Osteocyte (in vitro differentiated cells): Measurements from ENCODE around the gene CCR8. TPM values are rescaled to one million over a fixed set of nuclear protein-coding genes. Genes with fewer than 3 reads are reported as not detected.

ENCODE experiments used
- DNase-seq: peaks from one replicate; pipeline ENCODE4 v3.0.0; 2021; ENCODE audit warnings: mixed read lengths; ENCODE audit not compliant: unreplicated experiment; ENCODE audit errors: extremely low spot score
- H3K27ac Mint-ChIP-seq: one replicate; pipeline ENCODE4 v1.8.0; 2021; ENCODE audit warnings: mild to moderate bottlenecking, mixed read lengths; ENCODE audit not compliant: unreplicated experiment
- H3K27me3 Mint-ChIP-seq: one replicate; pipeline ENCODE4 v1.8.0; 2021; ENCODE audit warnings: mixed read lengths; ENCODE audit not compliant: unreplicated experiment
- H3K36me3 Mint-ChIP-seq: one replicate; pipeline ENCODE4 v1.8.0; 2021; ENCODE audit warnings: mixed read lengths; ENCODE audit not compliant: unreplicated experiment
- H3K4me1 Mint-ChIP-seq: one replicate; pipeline ENCODE4 v1.8.0; 2021; ENCODE audit warnings: mixed read lengths; ENCODE audit not compliant: unreplicated experiment
- H3K4me3 Mint-ChIP-seq: one replicate; pipeline ENCODE4 v1.8.0; 2021; ENCODE audit warnings: mild to moderate bottlenecking, moderate library complexity, mixed read lengths; ENCODE audit not compliant: unreplicated experiment
- H3K9me3 Mint-ChIP-seq: one replicate; pipeline ENCODE4 v1.8.0; 2021; ENCODE audit warnings: mixed read lengths; ENCODE audit not compliant: unreplicated experiment
- CTCF ChIP-seq: fragments of 200-600 bp; sonication (generic); IDR thresholded peaks from 2 replicates; pipeline ENCODE4 v1.5.0; 2021; ENCODE audit warnings: antibody characterized with exemption, mild to moderate bottlenecking, moderate library complexity
- total RNA-seq: library from RNA; stranded (reverse); gene quantifications from 2 replicates; pipeline ENCODE4 v1.2.1, GENCODE V29; 2021

The CCR8 gene
- total RNA-seq, 1 donor from 2014 or later = not detected

DNA sequence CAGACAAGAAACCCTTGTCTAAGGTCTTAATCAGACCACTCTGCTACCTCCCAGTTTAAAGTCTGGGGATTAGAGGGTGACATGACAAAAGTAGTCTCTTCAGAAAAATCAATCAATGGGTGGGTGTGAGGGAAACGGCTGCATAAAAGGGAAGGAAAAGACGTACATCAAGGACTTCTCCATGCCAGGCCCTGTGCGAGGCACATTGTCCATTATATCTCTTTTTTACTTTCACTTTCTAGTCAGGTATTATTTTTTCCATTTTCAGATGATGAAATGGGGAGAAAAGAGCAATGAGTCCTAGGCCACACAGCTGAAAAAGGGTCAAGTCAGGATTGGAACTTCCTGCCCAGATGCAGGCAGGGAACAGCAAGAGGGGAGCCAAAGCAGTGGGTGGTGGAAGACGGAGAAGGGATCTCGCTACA is 45.0 kb upstream of the CCR8 start:
- H3K27ac Mint-ChIP-seq = peak overlapping the region; percentile 1

DNA sequence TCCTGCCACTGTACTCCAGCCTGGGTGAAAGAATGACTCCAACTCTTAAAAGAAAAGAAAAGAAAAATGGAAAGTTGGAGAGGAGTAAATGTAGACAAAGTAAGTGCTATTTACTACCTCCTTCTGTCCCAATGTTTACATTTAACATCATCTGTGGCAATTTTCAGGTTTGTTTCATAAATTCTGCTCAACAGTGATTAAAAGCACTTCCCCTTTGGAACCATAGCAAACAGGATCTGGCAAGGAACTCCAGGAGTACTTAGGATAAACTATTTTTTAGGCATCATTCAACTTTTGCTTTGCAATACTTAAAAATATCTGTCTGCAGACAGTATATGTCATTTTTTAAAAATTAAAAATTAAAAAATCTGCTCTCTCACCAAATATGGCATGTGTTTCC is 44.2 kb upstream of the CCR8 start:
- no peak for TF ChIP-seq CTCF
- Mint-ChIP-seq H3K36me3 (no peaks in the 10 kb centered on the region), H3K9me3 (no peaks in the 10 kb centered on the region), H3K4me1 (peaks cover 4% of the 10 kb centered on the region), H3K4me3 (no peak overlapping the region), H3K27me3 (no peaks in the 10 kb centered on the region), H3K27ac (no peak overlapping the region)
- no peak for DNase-seq

More for the DNA sequence above, 45.0 kb upstream of the CCR8 start:
- Mint-ChIP-seq H3K36me3 (no peaks in the 10 kb centered on the region), H3K4me3 (peak overlapping the region; percentile 18), H3K4me1 (peaks cover 4% of the 10 kb centered on the region), H3K27me3 (peaks cover 5% of the 10 kb centered on the region), H3K9me3 (no peaks in the 10 kb centered on the region)
- no peak for DNase-seq
- no peak for TF ChIP-seq CTCF

- TF ChIP-seq CTCF = no peak
- no peaks in the 10 kb centered on the region for H3K27me3 Mint-ChIP-seq
- no peaks in the 10 kb centered on the region for H3K9me3 Mint-ChIP-seq
- peaks cover 4% of the 10 kb centered on the region for H3K4me1 Mint-ChIP-seq
- DNase-seq = no peak
- no peak overlapping the region for H3K4me3 Mint-ChIP-seq
- no peaks in the 10 kb centered on the region for H3K36me3 Mint-ChIP-seq
- no peak overlapping the region for H3K27ac Mint-ChIP-seq
Observed at GRCh38 chr3:39286771-39287170, 42.7 kb upstream of the CCR8 start.

DNA sequence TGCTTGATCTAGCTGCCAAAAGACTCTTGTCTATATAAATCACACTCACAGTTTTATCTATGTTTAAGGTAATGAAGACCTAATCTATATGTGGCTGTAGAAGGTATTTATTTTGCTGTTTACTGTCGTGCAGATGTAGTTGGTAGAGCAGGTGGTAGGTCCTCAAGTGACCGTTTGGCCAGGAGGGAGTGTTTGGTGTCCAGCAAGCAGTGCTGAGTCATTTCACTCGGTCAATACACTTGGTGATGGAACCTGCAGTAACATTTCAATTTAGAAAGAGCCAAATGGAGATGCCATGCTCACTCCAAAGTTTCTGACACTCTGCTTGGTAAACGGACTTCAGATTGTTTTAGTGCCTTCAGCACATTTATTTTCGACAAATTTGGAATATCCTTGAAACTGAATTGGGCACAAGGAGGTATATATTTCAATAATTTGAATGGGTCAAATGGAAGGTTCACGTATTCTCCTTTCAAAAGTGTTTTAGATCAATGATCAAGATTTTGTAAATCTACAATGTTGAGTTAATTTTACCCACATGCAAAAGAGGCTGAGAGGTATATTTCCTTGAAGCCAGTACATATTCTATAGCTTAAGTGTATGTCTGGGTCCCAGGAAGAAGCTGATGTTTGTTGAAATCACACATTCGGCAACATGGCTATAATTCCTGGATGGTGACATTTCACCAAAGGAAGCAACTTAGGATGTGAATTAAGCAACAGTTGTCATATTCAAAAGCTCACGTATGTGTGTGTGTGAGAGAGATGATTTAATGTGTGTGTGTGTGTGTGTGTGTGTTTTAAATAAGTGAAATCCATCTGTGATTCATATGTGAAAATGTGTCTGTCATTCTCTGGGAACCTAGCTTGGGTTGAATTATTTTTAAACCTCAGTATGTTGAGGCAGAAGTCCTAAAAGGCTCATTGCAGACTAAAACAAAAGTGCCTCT is 42.0 kb upstream of the CCR8 start:
- no peaks in the 10 kb centered on the region for H3K9me3 Mint-ChIP-seq
- peaks cover 4% of the 10 kb centered on the region for H3K4me1 Mint-ChIP-seq
- H3K4me3 Mint-ChIP-seq = no peak overlapping the region
- no peaks in the 10 kb centered on the region for H3K27me3 Mint-ChIP-seq
- no peak for DNase-seq
- H3K27ac Mint-ChIP-seq = no peak overlapping the region
- H3K36me3 Mint-ChIP-seq = no peaks in the 10 kb centered on the region
- no peak for TF ChIP-seq CTCF

DNA sequence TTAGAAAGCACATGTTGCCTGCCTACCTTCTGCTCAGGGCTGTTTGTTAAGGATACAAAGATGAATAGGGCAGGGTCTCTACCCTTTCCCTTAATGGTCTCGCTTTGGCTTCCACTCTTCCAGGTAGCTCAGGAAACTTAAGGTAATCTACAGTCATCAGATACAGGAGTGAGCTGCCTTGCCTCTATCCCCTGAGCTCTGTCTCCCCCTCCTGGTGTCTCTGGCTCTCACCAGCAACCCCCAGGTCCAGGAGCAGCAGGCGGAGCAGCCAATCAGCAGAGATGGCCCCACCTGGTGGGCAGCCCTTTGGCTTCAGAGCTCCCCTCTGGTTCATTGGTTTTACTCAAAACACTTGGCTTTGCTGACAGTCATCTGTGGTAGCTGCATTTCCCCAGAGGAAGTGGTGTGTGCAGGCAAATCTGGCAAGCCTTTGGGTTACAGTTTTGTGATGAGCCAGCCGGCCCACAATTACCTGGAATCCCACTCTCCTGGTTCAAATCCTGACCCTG is 41.2 kb upstream of the CCR8 start:
- Mint-ChIP-seq H3K36me3 (no peaks in the 10 kb centered on the region), H3K27me3 (no peaks in the 10 kb centered on the region), H3K4me1 (peaks cover 4% of the 10 kb centered on the region), H3K9me3 (no peaks in the 10 kb centered on the region), H3K27ac (no peak overlapping the region), H3K4me3 (no peak overlapping the region)
- DNase-seq = peak; percentile 89
- peak; percentile 93 for TF ChIP-seq CTCF
